ENCODE data around the gene PHACTR4.

DNA sequence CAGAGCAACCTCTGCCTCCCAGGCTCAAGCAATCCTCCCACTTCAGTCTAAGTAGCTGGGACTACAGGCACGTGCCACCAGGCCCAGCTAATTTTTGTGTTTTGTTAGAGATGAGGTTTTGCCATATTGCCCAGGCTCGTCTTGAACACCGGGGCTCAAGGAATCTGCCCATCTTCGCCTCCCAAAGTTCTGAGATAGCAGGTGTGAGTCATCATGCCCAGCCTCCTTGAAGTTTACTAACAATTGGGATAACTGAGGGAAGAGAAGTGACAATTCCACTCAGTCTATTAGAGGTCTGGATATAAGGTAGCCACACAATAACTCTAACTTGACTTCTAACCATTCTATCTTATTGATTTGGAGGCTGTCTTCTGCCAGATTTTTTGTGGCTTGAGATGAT, 130.0 kb downstream of the PHACTR4 start:
- TF ChIP-seq GRHL2 (CRISPR knock-in tag; IDR thresholded peaks at IDR 0.05; ENCODE audit: insufficient replicate concordance, severe bottlenecking), result no peak
- TF ChIP-seq CTCF (IDR thresholded peaks at IDR 0.05), result no peak
- TF ChIP-seq ATF1 (CRISPR knock-in tag; IDR thresholded peaks at IDR 0.05), result no peak
- TF ChIP-seq KAT7 (CRISPR knock-in tag; IDR thresholded peaks at IDR 0.05; ENCODE audit: borderline replicate concordance), result no peak
- no peak for TF ChIP-seq MAX (CRISPR knock-in tag; IDR thresholded peaks at IDR 0.05)
- no peak for TF ChIP-seq FOXJ3 (CRISPR knock-in tag; IDR thresholded peaks at IDR 0.05; ENCODE audit: borderline replicate concordance)
